HepG2 (cell line): ENCODE measurements around the gene SEMA3B. TPM values are rescaled to one million over a fixed set of nuclear protein-coding genes. Genes with fewer than 3 reads are reported as not detected.

ENCODE experiments used
- CREB1 ChIP-seq, 2 experiments: fragments of 450-650 bp in 1 of 2; IDR thresholded peaks; 2 replicates each; pipeline ENCODE4 v1.6.1; 2016 to 2017; ENCODE audit warnings: control low read depth in 1 of 2, mild to moderate bottlenecking in 1 of 2, missing compliant biosample characterization in 1 of 2, missing genetic modification characterization in 1 of 2
- FOSL2 ChIP-seq: sonication (generic); formaldehyde crosslinking; IDR thresholded peaks from 2 replicates; pipeline ENCODE4 v1.4.0; 2020; ENCODE audit warnings: missing genetic modification reagents
- GTF3A ChIP-seq: sonication (generic); formaldehyde crosslinking; conservative IDR thresholded peaks from 2 replicates; pipeline ENCODE4 v1.4.0; 2020; ENCODE audit warnings: mild to moderate bottlenecking, missing genetic modification reagents
- HNRNPUL1 ChIP-seq: fragments of 200-400 bp; formaldehyde crosslinking; IDR thresholded peaks from 2 replicates; pipeline ENCODE4 v1.6.1; 2017; ENCODE audit warnings: low read depth, mild to moderate bottlenecking, low read length, moderate library complexity
- HOXD1 ChIP-seq: sonication (generic); formaldehyde crosslinking; IDR thresholded peaks from 2 replicates; pipeline ENCODE4 v1.5.0; 2020; ENCODE audit warnings: missing genetic modification reagents
- JARID2 ChIP-seq: sonication (generic); formaldehyde crosslinking; IDR thresholded peaks from 2 replicates; pipeline ENCODE4 v1.8.1; 2023; ENCODE audit warnings: missing genetic modification reagents, inconsistent platforms; ENCODE audit not compliant: insufficient replicate concordance
- KAT2B ChIP-seq: fragments of 150-350 bp; IDR thresholded peaks from 2 replicates; pipeline ENCODE4 v1.6.1; 2014; ENCODE audit warnings: low read depth, low read length, borderline replicate concordance
- KLF6 ChIP-seq: IDR thresholded peaks from 2 replicates; pipeline ENCODE4 v1.8.0; 2016; ENCODE audit warnings: missing biosample characterization, missing genetic modification reagents
- NFIC ChIP-seq: IDR thresholded peaks from 2 replicates; pipeline ENCODE4 v1.6.1; 2012; ENCODE audit warnings: mild to moderate bottlenecking, low read length, inconsistent platforms
- RBM39 ChIP-seq: fragments of 200-400 bp; formaldehyde crosslinking; IDR thresholded peaks from one replicate; pipeline ENCODE4 v1.6.1; 2018; ENCODE audit warnings: antibody characterized with exemption, mild to moderate bottlenecking, low read depth, low read length; ENCODE audit not compliant: poor library complexity, severe bottlenecking
- WIZ ChIP-seq: sonication (generic); formaldehyde crosslinking; IDR thresholded peaks from 2 replicates; pipeline ENCODE4 v1.5.1; 2020; ENCODE audit warnings: mild to moderate bottlenecking, missing genetic modification reagents
- ZNF10 ChIP-seq: sonication (generic); formaldehyde crosslinking; IDR thresholded peaks from 2 replicates; pipeline ENCODE4 v1.4.0; 2020; ENCODE audit warnings: mild to moderate bottlenecking, low read depth, missing genetic modification reagents, borderline replicate concordance
- ZNF546 ChIP-seq: sonication (generic); formaldehyde crosslinking; conservative IDR thresholded peaks from 2 replicates; pipeline ENCODE4 v1.8.1; 2023; ENCODE audit warnings: mild to moderate bottlenecking, missing genetic modification reagents
- ZNF550 ChIP-seq: sonication (generic); formaldehyde crosslinking; IDR thresholded peaks from 2 replicates; pipeline ENCODE4 v1.4.0; 2020; ENCODE audit warnings: mild to moderate bottlenecking, missing genetic modification reagents, borderline replicate concordance
- ZNF879 ChIP-seq: sonication (generic); formaldehyde crosslinking; IDR thresholded peaks from 2 replicates; pipeline ENCODE4 v1.8.1; 2023; ENCODE audit warnings: missing genetic modification reagents
- polyA plus RNA-seq, 8 experiments: library from polyadenylated mRNA; depleted of rRNA in 3 of 8; stranded (reverse) in 7 of 8; unstranded in 1 of 8; fragments of >200 nt; fragmentation: Illumina TruSeq in 4 of 8; extraction: Trizol in 4 of 8; gene quantifications; 2 replicates each; pipeline versions ENCODE4 v1.2.1 to v1.2.3, GENCODE V29; 2011 to 2016; ENCODE audit warnings: low read depth in 4 of 8, missing spikeins in 1 of 8, mixed read lengths in 1 of 8; ENCODE audit not compliant: insufficient read depth in 1 of 8
- total RNA-seq, 5 experiments: library from RNA; depleted of rRNA; stranded (reverse); fragments of >200 nt; fragmentation: Illumina TruSeq; extraction: Trizol; gene quantifications; 2 replicates each; pipeline ENCODE4 v1.2.3, GENCODE V29; 2016; ENCODE audit warnings: low read depth in 1 of 5
- TF ChIP-seq, protein P1 (sequence below): sonication (generic); formaldehyde crosslinking; IDR thresholded peaks from 2 replicates; pipeline ENCODE4 v1.8.0; 2022; ENCODE audit warnings: mild to moderate bottlenecking, missing genetic modification reagents; ENCODE audit not compliant: insufficient replicate concordance
- TF ChIP-seq, protein P2 (sequence below): sonication (generic); formaldehyde crosslinking; conservative IDR thresholded peaks from 2 replicates; pipeline ENCODE4 v1.4.0; 2020; ENCODE audit warnings: missing genetic modification reagents
- TF ChIP-seq, protein P3 (sequence below): sonication (generic); formaldehyde crosslinking; IDR thresholded peaks from 2 replicates; pipeline ENCODE4 v1.4.0; 2020; ENCODE audit warnings: mild to moderate bottlenecking, low read depth, missing genetic modification reagents
- TF ChIP-seq, protein P4 (sequence below): sonication (generic); formaldehyde crosslinking; IDR thresholded peaks from 2 replicates; pipeline ENCODE4 v1.4.0; 2020; ENCODE audit warnings: missing genetic modification reagents

SEMA3B gene
- total and polyA plus RNA-seq, 2 of the 13 experiments (the other 11 are each of a cell fraction or from before 2014, with no cell fraction given): 93.2 to 158 TPM

DNA sequence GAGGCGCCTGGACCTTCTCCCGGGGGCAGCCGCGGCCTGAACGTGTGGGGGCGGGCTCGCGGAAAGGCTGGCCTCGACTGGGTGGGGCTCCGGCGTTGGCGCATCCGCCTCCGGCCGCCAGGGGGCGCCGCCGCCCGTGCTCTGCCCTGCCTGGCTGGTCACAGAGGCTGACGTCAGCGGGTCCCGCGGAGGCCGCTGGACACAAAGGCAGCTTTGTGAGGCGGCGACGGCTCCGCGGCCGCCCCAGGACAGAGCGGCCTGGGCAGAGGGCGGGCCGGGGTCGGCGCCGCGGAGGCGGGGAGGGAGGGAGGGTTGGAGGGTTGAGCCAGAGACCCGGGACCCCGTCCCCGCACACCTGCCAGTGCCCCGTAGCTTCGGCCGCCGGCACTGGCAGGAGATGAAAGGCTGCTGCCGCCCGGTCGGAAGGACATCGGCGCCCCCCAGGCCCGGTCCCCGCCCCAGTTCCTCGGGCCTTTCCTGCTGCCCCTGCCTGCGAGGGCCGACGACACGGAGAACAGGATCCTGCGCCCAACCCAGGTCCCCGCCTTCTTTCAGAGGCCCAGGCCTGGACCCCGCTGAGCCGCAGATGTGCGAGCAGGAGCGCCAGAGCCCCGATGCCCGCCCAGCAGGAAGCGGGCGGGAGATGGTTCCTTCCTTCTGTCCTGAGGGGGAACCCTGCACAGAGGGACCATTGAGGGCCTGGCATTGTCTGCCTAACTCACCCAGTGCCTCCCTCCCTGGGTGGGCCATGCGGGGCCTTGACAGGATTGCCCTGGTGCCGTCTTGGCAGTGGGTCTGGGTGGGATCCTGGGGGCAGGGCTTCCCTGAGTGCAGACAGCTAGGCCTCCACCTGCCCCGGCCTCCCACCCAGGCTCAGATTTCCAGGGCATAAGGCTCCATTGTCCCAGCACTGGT, 8.7 kb upstream of the SEMA3B start (continued):
- TF ChIP-seq, protein P1, sequence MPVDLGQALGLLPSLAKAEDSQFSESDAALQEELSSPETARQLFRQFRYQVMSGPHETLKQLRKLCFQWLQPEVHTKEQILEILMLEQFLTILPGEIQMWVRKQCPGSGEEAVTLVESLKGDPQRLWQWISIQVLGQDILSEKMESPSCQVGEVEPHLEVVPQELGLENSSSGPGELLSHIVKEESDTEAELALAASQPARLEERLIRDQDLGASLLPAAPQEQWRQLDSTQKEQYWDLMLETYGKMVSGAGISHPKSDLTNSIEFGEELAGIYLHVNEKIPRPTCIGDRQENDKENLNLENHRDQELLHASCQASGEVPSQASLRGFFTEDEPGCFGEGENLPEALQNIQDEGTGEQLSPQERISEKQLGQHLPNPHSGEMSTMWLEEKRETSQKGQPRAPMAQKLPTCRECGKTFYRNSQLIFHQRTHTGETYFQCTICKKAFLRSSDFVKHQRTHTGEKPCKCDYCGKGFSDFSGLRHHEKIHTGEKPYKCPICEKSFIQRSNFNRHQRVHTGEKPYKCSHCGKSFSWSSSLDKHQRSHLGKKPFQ (CRISPR knock-in tag): peak; percentile 41
- TF ChIP-seq, protein P2, sequence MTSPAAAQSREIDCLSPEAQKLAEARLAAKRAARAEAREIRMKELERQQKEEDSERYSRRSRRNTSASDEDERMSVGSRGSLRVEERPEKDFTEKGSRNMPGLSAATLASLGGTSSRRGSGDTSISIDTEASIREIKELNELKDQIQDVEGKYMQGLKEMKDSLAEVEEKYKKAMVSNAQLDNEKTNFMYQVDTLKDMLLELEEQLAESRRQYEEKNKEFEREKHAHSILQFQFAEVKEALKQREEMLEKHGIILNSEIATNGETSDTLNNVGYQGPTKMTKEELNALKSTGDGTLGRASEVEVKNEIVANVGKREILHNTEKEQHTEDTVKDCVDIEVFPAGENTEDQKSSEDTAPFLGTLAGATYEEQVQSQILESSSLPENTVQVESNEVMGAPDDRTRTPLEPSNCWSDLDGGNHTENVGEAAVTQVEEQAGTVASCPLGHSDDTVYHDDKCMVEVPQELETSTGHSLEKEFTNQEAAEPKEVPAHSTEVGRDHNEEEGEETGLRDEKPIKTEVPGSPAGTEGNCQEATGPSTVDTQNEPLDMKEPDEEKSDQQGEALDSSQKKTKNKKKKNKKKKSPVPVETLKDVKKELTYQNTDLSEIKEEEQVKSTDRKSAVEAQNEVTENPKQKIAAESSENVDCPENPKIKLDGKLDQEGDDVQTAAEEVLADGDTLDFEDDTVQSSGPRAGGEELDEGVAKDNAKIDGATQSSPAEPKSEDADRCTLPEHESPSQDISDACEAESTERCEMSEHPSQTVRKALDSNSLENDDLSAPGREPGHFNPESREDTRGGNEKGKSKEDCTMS: no peak
- no peak; the same call in 1 of the 2 replicates for TF ChIP-seq WIZ (CRISPR knock-in tag)
- no peak for TF ChIP-seq NFIC
- TF ChIP-seq, protein P3, sequence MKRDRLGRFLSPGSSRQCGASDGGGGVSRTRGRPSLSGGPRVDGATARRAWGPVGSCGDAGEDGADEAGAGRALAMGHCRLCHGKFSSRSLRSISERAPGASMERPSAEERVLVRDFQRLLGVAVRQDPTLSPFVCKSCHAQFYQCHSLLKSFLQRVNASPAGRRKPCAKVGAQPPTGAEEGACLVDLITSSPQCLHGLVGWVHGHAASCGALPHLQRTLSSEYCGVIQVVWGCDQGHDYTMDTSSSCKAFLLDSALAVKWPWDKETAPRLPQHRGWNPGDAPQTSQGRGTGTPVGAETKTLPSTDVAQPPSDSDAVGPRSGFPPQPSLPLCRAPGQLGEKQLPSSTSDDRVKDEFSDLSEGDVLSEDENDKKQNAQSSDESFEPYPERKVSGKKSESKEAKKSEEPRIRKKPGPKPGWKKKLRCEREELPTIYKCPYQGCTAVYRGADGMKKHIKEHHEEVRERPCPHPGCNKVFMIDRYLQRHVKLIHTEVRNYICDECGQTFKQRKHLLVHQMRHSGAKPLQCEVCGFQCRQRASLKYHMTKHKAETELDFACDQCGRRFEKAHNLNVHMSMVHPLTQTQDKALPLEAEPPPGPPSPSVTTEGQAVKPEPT (CRISPR knock-in tag): no peak
- no peak for TF ChIP-seq HOXD1 (CRISPR knock-in tag)
- TF ChIP-seq CREB1 (IDR thresholded peaks at IDR 0.05): peak; percentile 88
- TF ChIP-seq CREB1 (CRISPR knock-in tag; IDR thresholded peaks at IDR 0.05): peak; percentile 48; the same call in 1 of the 2 replicates
- TF ChIP-seq, protein P4, sequence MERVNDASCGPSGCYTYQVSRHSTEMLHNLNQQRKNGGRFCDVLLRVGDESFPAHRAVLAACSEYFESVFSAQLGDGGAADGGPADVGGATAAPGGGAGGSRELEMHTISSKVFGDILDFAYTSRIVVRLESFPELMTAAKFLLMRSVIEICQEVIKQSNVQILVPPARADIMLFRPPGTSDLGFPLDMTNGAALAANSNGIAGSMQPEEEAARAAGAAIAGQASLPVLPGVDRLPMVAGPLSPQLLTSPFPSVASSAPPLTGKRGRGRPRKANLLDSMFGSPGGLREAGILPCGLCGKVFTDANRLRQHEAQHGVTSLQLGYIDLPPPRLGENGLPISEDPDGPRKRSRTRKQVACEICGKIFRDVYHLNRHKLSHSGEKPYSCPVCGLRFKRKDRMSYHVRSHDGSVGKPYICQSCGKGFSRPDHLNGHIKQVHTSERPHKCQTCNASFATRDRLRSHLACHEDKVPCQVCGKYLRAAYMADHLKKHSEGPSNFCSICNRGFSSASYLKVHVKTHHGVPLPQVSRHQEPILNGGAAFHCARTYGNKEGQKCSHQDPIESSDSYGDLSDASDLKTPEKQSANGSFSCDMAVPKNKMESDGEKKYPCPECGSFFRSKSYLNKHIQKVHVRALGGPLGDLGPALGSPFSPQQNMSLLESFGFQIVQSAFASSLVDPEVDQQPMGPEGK (CRISPR knock-in tag): peak; percentile 99
- no peak; the same call in 1 of the 2 replicates for TF ChIP-seq ZNF550 (CRISPR knock-in tag)
- TF ChIP-seq GTF3A (CRISPR knock-in tag): no peak
- TF ChIP-seq HNRNPUL1: no peak; the same call in 1 of the 2 replicates
- no peak for TF ChIP-seq FOSL2 (CRISPR knock-in tag)
- TF ChIP-seq ZNF546: peak; percentile 92
- TF ChIP-seq RBM39: peak; percentile 67
- TF ChIP-seq ZNF879 (CRISPR knock-in tag): no peak
- no peak for TF ChIP-seq KAT2B
- TF ChIP-seq JARID2: no peak
- peak; percentile 85 for TF ChIP-seq KLF6 (CRISPR knock-in tag)
- TF ChIP-seq ZNF10 (CRISPR knock-in tag): no peak
